Effector memory CD4-positive, alpha-beta T cell (primary cell): Measurements from ENCODE around the gene ARFGAP3.

ENCODE experiments used
- DNase-seq, 3 donors: peaks; one replicate each; pipeline ENCODE4 v3.0.0-alpha.2; 2020
- H3K27ac ChIP-seq: 2 replicates; pipeline ENCODE4 v1.7.0; 2013; ENCODE audit warnings: mild to moderate bottlenecking, low read length, moderate library complexity; ENCODE audit not compliant: insufficient read depth, poor library complexity, severe bottlenecking
- H3K27me3 ChIP-seq: replicated peaks from 2 replicates; pipeline ENCODE4 v1.7.0; 2013; ENCODE audit warnings: mild to moderate bottlenecking, low read length; ENCODE audit not compliant: insufficient read depth, control insufficient read depth, poor library complexity, severe bottlenecking
- H3K36me3 ChIP-seq: 2 replicates; pipeline ENCODE4 v1.7.0; 2013; ENCODE audit warnings: mild to moderate bottlenecking, low read length, moderate library complexity; ENCODE audit not compliant: control insufficient read depth, insufficient read depth
- H3K4me1 ChIP-seq: 2 replicates; pipeline ENCODE4 v1.7.0; 2013; ENCODE audit warnings: low read length, mild to moderate bottlenecking; ENCODE audit not compliant: control insufficient read depth, insufficient read depth, poor library complexity, severe bottlenecking
- H3K4me3 ChIP-seq: 2 replicates; pipeline ENCODE4 v1.7.0; 2013; ENCODE audit warnings: low read length, low read depth, mild to moderate bottlenecking; ENCODE audit not compliant: insufficient read depth, poor library complexity, severe bottlenecking
- H3K9me3 ChIP-seq: 2 replicates; pipeline ENCODE4 v1.7.0; 2013; ENCODE audit warnings: mild to moderate bottlenecking, low read length, moderate library complexity; ENCODE audit not compliant: control insufficient read depth

The ARFGAP3 gene

GRCh38 chr22:42877158-42877557 is 20.1 kb upstream of the ARFGAP3 start:
- Histone ChIP-seq H3K27ac (no peak overlapping the region), H3K27me3 (no peaks in the 10 kb centered on the region), H3K4me3 (no peak overlapping the region), H3K4me1 (no peaks in the 10 kb centered on the region), H3K36me3 (peaks cover 71% of the 10 kb centered on the region), H3K9me3 (no peaks in the 10 kb centered on the region)
- DNase-seq = no peak

DNA sequence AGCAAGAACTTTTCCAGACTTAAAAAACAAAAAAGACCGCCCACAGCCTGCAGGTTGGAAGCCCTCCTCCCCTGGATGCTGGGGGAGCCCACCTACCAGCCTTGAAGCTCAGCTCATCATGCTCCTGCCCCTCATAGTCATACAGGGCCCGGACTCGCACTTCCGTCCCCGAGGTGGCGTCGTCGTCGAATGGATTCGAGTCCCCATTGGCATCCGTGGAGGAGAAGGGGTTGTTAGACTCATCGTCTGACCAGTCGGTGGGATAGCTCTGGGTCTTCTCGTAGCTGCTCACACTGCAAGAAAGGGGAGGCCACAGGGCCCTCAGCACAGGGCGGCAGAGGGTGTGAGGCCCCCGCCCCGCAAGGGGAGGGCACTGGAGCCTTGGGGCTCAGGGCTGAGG is 19.0 kb upstream of the ARFGAP3 start:
- Histone ChIP-seq H3K4me1 (no peaks in the 10 kb centered on the region), H3K27ac (no peak overlapping the region), H3K36me3 (peaks cover 65% of the 10 kb centered on the region), H3K9me3 (no peaks in the 10 kb centered on the region), H3K4me3 (no peak overlapping the region), H3K27me3 (no peaks in the 10 kb centered on the region)
- DNase-seq = no peak

DNA sequence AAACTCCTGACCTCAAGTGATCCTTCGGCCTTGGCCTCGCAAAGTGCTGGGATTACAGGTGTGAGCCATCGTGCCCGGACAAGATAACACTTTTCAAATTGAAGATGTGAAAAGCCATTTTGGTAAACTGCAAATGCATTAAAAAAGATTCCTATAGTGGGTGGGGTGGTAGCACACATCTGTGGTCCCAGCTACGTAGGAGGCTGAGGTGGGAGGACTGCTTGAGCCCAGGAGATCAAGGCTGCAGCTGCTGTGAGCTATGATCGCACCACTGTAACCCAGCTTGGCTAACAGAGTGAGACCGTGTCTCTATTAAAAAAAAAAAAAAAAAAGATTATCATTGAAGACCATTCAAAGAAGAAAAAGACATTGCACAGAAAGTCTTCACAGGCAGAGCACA is 16.9 kb upstream of the ARFGAP3 start:
- Histone ChIP-seq H3K36me3 (peaks cover 66% of the 10 kb centered on the region), H3K27ac (no peak overlapping the region)

GRCh38 chr22:42873356-42873755 is 16.3 kb upstream of the ARFGAP3 start:
- DNase-seq = no peak
- Histone ChIP-seq H3K4me1 (no peaks in the 10 kb centered on the region), H3K36me3 (peaks cover 60% of the 10 kb centered on the region), H3K27ac (no peak overlapping the region), H3K27me3 (no peaks in the 10 kb centered on the region), H3K9me3 (no peaks in the 10 kb centered on the region), H3K4me3 (no peak overlapping the region)

More for the DNA sequence above, 16.9 kb upstream of the ARFGAP3 start:
- no peaks in the 10 kb centered on the region for H3K27me3 ChIP-seq
- H3K4me3 ChIP-seq = no peak overlapping the region
- H3K9me3 ChIP-seq = no peaks in the 10 kb centered on the region
- no peaks in the 10 kb centered on the region for H3K4me1 ChIP-seq
- DNase-seq = no peak

GRCh38 chr22:42872821-42873220 is 15.7 kb upstream of the ARFGAP3 start:
- Histone ChIP-seq H3K9me3 (no peaks in the 10 kb centered on the region), H3K4me3 (no peak overlapping the region), H3K27ac (no peak overlapping the region), H3K36me3 (peaks cover 54% of the 10 kb centered on the region), H3K4me1 (no peaks in the 10 kb centered on the region), H3K27me3 (no peaks in the 10 kb centered on the region)
- no peak for DNase-seq

DNA sequence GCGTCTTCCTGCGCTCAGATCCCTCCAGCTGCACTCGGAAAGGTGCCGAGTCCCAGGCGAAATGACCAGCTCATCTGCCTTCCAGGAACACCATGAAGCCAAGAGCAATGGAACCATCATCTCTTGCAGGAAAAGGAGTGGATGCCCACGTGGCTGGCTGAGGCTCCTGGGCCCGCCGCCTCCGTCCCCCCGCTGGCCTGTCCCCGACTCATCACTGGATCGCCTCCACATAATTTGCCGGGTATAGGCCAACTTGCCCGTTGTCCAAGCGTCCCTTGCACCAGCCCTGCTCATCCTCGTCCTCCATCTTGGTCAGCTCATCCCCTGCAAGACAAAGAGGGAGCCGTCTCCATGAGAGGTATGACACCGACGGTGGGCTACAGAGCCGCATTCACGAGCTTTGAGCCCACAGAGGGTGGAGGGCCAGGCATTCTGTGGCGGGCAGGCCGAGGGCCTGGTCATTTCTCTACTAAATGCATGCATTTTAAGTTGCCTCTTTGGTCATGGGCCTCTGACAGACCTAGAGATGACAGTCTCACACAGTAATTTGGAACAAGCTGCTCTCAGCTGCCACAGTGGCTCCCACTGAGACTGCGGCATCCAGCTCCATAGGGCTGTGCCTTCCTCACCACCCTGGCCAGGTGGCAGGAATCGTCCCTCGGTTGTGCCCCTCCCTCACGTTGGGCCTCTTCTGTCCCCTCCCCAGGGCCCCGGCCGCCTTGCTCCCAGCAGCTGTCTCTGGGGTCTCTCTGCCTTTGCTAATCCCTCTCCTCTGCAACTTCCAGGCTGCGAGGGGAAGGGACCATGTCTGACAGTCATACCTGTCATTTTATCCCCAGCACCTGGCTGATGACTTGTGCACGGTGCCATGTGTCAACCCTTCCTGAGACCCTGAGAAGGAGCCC is 14.3 kb upstream of the ARFGAP3 start:
- Histone ChIP-seq H3K36me3 (peaks cover 40% of the 10 kb centered on the region), H3K27me3 (no peaks in the 10 kb centered on the region), H3K4me3 (no peak overlapping the region), H3K27ac (no peak overlapping the region), H3K4me1 (no peaks in the 10 kb centered on the region), H3K9me3 (no peaks in the 10 kb centered on the region)
- DNase-seq = no peak

DNA sequence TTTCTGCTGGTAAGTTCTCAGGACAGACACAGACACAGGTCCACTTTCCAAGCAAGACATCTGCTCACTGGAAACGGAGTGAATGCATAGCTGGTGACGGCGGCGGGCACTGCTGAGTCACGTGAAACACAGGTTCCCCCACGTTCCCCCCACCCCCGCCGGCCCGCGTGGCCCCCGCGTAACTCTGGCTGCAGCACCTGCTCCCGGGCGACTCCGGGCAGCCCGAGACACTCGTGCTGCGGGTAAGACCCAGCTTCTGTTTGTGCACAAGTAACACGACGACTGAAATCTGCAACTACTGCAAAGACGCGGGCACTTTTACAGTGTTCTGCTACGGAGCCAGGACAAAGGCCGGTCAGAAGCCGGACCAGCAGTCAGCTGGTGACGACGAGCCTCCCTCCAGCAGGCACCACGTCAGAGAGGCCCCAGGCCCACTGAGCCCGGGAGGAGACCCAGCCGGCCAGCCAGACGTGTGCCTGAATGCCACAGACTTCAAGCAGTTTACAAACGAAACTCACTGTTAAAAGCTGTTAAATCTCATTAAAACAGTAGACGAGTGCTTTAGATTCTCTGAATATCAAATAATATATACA is 12.9 kb upstream of the ARFGAP3 start:
- H3K27ac ChIP-seq = no peak overlapping the region
- no peak for DNase-seq
- H3K4me3 ChIP-seq = no peak overlapping the region
- H3K9me3 ChIP-seq = no peaks in the 10 kb centered on the region
- peaks cover 32% of the 10 kb centered on the region for H3K36me3 ChIP-seq
- H3K4me1 ChIP-seq = no peaks in the 10 kb centered on the region
- no peaks in the 10 kb centered on the region for H3K27me3 ChIP-seq

DNA sequence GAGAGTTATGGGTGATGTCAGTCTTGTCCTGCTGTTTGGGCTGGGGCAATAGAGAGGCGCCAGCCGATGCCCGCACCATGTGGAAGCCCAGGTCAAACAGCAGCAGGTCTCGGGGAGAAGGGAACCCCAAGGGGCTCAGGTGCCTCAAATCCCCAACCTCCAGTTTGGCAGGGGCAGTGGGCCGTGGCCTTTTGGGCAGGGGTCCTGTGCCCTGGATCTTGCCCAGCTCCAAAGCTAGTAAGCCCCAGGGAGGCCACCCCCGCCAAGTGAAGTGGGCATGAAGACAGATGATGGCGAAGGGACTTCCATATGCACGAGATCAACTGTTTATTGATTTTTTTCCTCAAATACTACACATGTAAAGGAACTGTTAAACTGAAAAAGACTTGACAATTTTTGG is 12.4 kb upstream of the ARFGAP3 start:
- DNase-seq = no peak
- Histone ChIP-seq H3K36me3 (peaks cover 32% of the 10 kb centered on the region), H3K27me3 (no peaks in the 10 kb centered on the region), H3K4me3 (no peak overlapping the region), H3K27ac (no peak overlapping the region), H3K4me1 (no peaks in the 10 kb centered on the region), H3K9me3 (no peaks in the 10 kb centered on the region)

DNA sequence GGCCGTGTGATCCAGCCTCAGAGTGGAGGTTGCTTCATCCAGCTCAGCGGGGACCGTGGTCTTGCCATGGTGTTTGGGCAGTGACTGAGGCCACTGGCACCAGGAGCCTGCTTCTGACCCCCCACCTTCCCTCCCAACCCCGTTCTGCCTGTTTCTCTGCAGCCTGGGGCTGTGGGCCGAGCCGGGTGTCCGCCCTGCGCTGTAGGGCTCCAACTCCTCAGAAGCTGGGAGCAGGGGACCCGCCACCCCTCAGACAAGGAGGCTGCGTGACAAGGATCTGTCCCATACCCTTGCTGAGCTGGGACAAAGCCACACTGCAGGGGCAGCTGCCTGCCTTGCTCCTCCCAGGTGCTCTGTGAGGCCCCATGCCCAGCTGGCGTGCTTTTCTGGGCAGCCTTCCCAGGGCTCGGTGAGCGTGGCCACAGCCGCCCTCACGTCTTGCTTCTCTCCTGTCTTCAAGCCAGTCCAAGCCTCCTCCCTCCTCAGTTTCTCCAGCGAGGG is 11.7 kb upstream of the ARFGAP3 start:
- no peak for DNase-seq
- no peak overlapping the region for H3K27ac ChIP-seq
- H3K27me3 ChIP-seq = no peaks in the 10 kb centered on the region
- no peaks in the 10 kb centered on the region for H3K4me1 ChIP-seq
- no peak overlapping the region for H3K4me3 ChIP-seq
- H3K9me3 ChIP-seq = no peaks in the 10 kb centered on the region
- peaks cover 28% of the 10 kb centered on the region for H3K36me3 ChIP-seq

DNA sequence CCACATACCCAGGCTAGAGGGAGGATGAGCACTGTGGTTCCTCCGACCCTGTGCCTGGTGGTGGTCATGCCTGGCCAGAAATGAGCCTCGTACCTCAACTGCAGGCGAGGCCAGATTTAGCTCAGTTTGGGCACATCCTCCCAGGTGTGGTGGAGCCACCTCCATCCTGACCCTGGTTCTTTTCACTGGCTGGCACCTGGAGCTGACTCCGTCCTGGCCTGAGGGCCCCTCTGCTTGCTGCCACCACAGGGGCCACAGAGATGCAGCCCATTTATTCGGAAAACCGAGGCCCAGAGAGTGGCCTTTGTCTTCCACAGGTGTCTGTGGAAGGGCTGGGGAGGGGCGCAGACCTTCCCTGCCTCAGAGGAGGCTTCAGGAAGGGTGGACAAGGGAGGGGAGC is 9.0 kb upstream of the ARFGAP3 start:
- H3K4me1 ChIP-seq = no peaks in the 10 kb centered on the region
- DNase-seq = no peak
- no peak overlapping the region for H3K27ac ChIP-seq
- H3K4me3 ChIP-seq = no peak overlapping the region
- H3K9me3 ChIP-seq = no peaks in the 10 kb centered on the region
- peaks cover 10% of the 10 kb centered on the region for H3K36me3 ChIP-seq
- H3K27me3 ChIP-seq = no peaks in the 10 kb centered on the region
